CD14-positive monocyte (primary cell): ENCODE data around the gene PTCD2. TPM values are rescaled to one million over a fixed set of nuclear protein-coding genes. Genes with fewer than 3 reads are reported as not detected.
"Not testable (repeated sequence)": the region's sequence is repeated elsewhere in the genome, so short reads cannot be mapped to it uniquely, and the experiment has no call there.

Source experiments
- DNase-seq, 3 donors: peaks; one replicate each; pipeline ENCODE4 v3.0.0-alpha.2; 2011 to 2022
- H2AFZ ChIP-seq: 2 replicates; pipeline ENCODE4 v1.6.0; 2012; ENCODE audit warnings: mild to moderate bottlenecking, low read depth, low read length, inconsistent platforms; ENCODE audit not compliant: insufficient read depth, poor library complexity, severe bottlenecking
- H3K27ac ChIP-seq, 2 donors: 1 replicate in 1 of 2; 2 replicates in 1 of 2; pipeline ENCODE4 v1.5.1; 2012 to 2013; ENCODE audit warnings: low read length in 2 of 2, control low read depth in 1 of 2, inconsistent platforms in 1 of 2, low read depth in 1 of 2, mild to moderate bottlenecking in 1 of 2
- H3K27me3 ChIP-seq, 2 donors: one replicate each; pipeline versions ENCODE4 v1.6.0 to v1.6.1; 2011 to 2013; ENCODE audit warnings: low read length in 2 of 2; ENCODE audit not compliant: control insufficient read depth in 2 of 2, insufficient read depth in 2 of 2
- H3K36me3 ChIP-seq, 2 donors: replicated peaks in 1 of 2; 1 replicate in 1 of 2; 2 replicates in 1 of 2; pipeline versions ENCODE4 v1.5.1 to v1.6.1; 2012 to 2013; ENCODE audit warnings: low read length in 2 of 2, control low read depth in 1 of 2, inconsistent platforms in 1 of 2, mild to moderate bottlenecking in 1 of 2; ENCODE audit not compliant: insufficient read depth in 2 of 2, control insufficient read depth in 1 of 2
- H3K4me1 ChIP-seq, 2 donors: 1 replicate in 1 of 2; 2 replicates in 1 of 2; pipeline versions ENCODE4 v1.5.1 to v1.6.1; 2012 to 2013; ENCODE audit warnings: low read length in 2 of 2, control low read depth in 1 of 2, inconsistent platforms in 1 of 2, mild to moderate bottlenecking in 1 of 2, moderate library complexity in 1 of 2; ENCODE audit not compliant: insufficient read depth in 2 of 2, control insufficient read depth in 1 of 2
- H3K4me2 ChIP-seq: replicated peaks from 2 replicates; pipeline ENCODE3; 2012; ENCODE audit warnings: low read length, moderate library complexity, mild to moderate bottlenecking; ENCODE audit not compliant: poor library complexity, severe bottlenecking; ENCODE audit errors: extremely low read depth
- H3K4me3 ChIP-seq, 3 experiments: fragments of 200-600 bp in 1 of 3; sonication (generic) in 1 of 3; replicated peaks in 1 of 3; 1 replicate in 2 of 3; 2 replicates in 1 of 3; pipeline ENCODE4 v1.5.1; 2011 to 2013; ENCODE audit warnings: low read length in 3 of 3, mild to moderate bottlenecking in 3 of 3, control low read depth in 2 of 3, low read depth in 2 of 3, inconsistent platforms in 1 of 3, moderate library complexity in 1 of 3
- H3K79me2 ChIP-seq: 2 replicates; pipeline ENCODE4 v1.6.0; 2012; ENCODE audit warnings: mild to moderate bottlenecking, control low read depth, inconsistent platforms, low read length, moderate library complexity; ENCODE audit not compliant: insufficient read depth
- H3K9ac ChIP-seq: 2 replicates; pipeline ENCODE4 v1.6.0; 2017; ENCODE audit warnings: low read length, mild to moderate bottlenecking; ENCODE audit not compliant: insufficient read depth, poor library complexity, severe bottlenecking
- H3K9me3 ChIP-seq, 2 donors: replicated peaks in 1 of 2; 1 replicate in 1 of 2; 2 replicates in 1 of 2; pipeline versions ENCODE4 v1.5.1 to v1.6.1; 2012 to 2013; ENCODE audit warnings: low read length in 2 of 2, control low read depth in 1 of 2; ENCODE audit not compliant: control insufficient read depth in 1 of 2, insufficient read depth in 1 of 2
- H4K20me1 ChIP-seq: 2 replicates; pipeline ENCODE4 v1.6.0; 2012; ENCODE audit warnings: mild to moderate bottlenecking, low read length, control low read depth, moderate library complexity; ENCODE audit not compliant: insufficient read depth
- H3K27ac Mint-ChIP-seq, 7 donors: one replicate each; pipeline ENCODE4 v1.8.0; 2020; ENCODE audit warnings: mild to moderate bottlenecking in 7 of 7, mixed read lengths in 7 of 7, moderate library complexity in 6 of 7, inconsistent platforms in 2 of 7
- H3K27me3 Mint-ChIP-seq, 3 donors: one replicate each; pipeline ENCODE4 v1.8.0; 2021 to 2022; ENCODE audit warnings: low read depth in 3 of 3, mild to moderate bottlenecking in 3 of 3, mixed read lengths in 3 of 3, moderate library complexity in 3 of 3, inconsistent platforms in 1 of 3
- H3K36me3 Mint-ChIP-seq, 2 donors: one replicate each; pipeline ENCODE4 v1.8.0; 2020; ENCODE audit warnings: mixed read lengths in 2 of 2, inconsistent platforms in 1 of 2, mild to moderate bottlenecking in 1 of 2
- H3K4me1 Mint-ChIP-seq: one replicate; pipeline ENCODE4 v1.8.0; 2020; ENCODE audit warnings: mild to moderate bottlenecking, mixed read lengths
- H3K4me3 Mint-ChIP-seq, 2 donors: one replicate each; pipeline ENCODE4 v1.8.0; 2020; ENCODE audit warnings: mild to moderate bottlenecking in 2 of 2, mixed read lengths in 2 of 2, moderate library complexity in 1 of 2
- H3K9me3 Mint-ChIP-seq, 7 donors: one replicate each; pipeline ENCODE4 v1.8.0; 2020 to 2022; ENCODE audit warnings: mixed read lengths in 7 of 7, mild to moderate bottlenecking in 6 of 7, moderate library complexity in 6 of 7, inconsistent platforms in 2 of 7
- CTCF ChIP-seq: fragments of 200-600 bp; IDR thresholded peaks from one replicate; pipeline ENCODE4 v1.8.0; 2022; ENCODE audit warnings: antibody characterized with exemption, mild to moderate bottlenecking
- WGBS: methylation state at CpG from one replicate; pipeline ENCODE4 v1.1.5; 2013; ENCODE audit warnings: missing lambda C conversion rate; ENCODE audit not compliant: insufficient coverage; 5-methylcytosine and 5-hydroxymethylcytosine counted together
- intact Hi-C, 2 donors: fragments of 100-400 bp; cut with micrococcal nuclease; formaldehyde crosslinking; loops; one replicate each; pipeline versions ENCODE4 v1.15.0 to v1.15.1; 2023
- polyA plus RNA-seq, 3 donors: library from polyadenylated mRNA; depleted of rRNA in 1 of 3; unstranded in 2 of 3; stranded (reverse) in 1 of 3; fragments of 300-500 nt in 2 of 3; fragments of >200 nt in 1 of 3; fragmentation: Illumina TruSeq in 2 of 3; gene quantifications; 1 replicate in 2 of 3; 2 replicates in 1 of 3; pipeline ENCODE4 v1.2.3, GENCODE V29; 2012 to 2021

The PTCD2 gene
- polyA plus RNA-seq, 3 donors, result 1.6 to 2.2 (median 1.8) TPM

GRCh38 chr5:72296256-72296655 lies 23.9 kb upstream of the PTCD2 start:
- intact Hi-C loops, result no loop called here
- Histone ChIP-seq H4K20me1 (no peaks in the 10 kb centered on the region), H2AFZ (no peak overlapping the region), H3K27me3 (no peaks in the 10 kb centered on the region), H3K4me1 (no peaks in the 10 kb centered on the region), H3K9ac (no peak overlapping the region), H3K4me3 (no peak overlapping the region), H3K9me3 (no peaks in the 10 kb centered on the region), H3K79me2 (peaks cover 14% of the 10 kb centered on the region), H3K4me2 (no peak overlapping the region), H3K27ac (no peak overlapping the region), H3K36me3 (peaks cover 29 to 48% of the 10 kb centered on the region in 2 donors)
- DNase-seq, result no peak
- WGBS, result no CpG with 5 or more reads among the region's 2 CpGs
- Mint-ChIP-seq H3K4me1 (peaks cover 10% of the 10 kb centered on the region), H3K36me3 (peaks cover 34 to 35% of the 10 kb centered on the region in 2 donors), H3K4me3 (no peak overlapping the region), H3K27ac (no peak overlapping the region), H3K27me3 (no peaks in the 10 kb centered on the region), H3K9me3 (no peaks in the 10 kb centered on the region)
- no peak for TF ChIP-seq CTCF

- not testable (repeated sequence) for H3K9ac ChIP-seq
- peaks cover 10% of the 10 kb centered on the region for H3K4me1 Mint-ChIP-seq
Observed at GRCh38 chr5:72298136-72298535, 22.0 kb upstream of the PTCD2 start.

More at GRCh38 chr5:72298136-72298535, 22.0 kb upstream of the PTCD2 start:
- Mint-ChIP-seq H3K27ac (peak overlapping the region in 1 of 7 donors; percentile 7), H3K36me3 (peaks cover 32 to 34% of the 10 kb centered on the region in 2 donors)
- H2AFZ ChIP-seq, H3K27me3 ChIP-seq, H3K4me1 ChIP-seq, intact Hi-C loops, DNase-seq, H3K9me3 ChIP-seq, H3K27me3 Mint-ChIP-seq, H3K4me3 ChIP-seq, H4K20me1 ChIP-seq, H3K9me3 Mint-ChIP-seq, H3K27ac ChIP-seq, H3K4me2 ChIP-seq, H3K4me3 Mint-ChIP-seq: not testable (repeated sequence)
- peaks cover 24% of the 10 kb centered on the region for H3K79me2 ChIP-seq
- 100% methylated on average over 1 of the region's 3 CpGs for WGBS
- H3K36me3 ChIP-seq, result peaks cover 27 to 43% of the 10 kb centered on the region in 2 donors
